HepG2 (cell line): Measurements from ENCODE around the gene FAM219B. TPM values are rescaled to one million over a fixed set of nuclear protein-coding genes. Genes with fewer than 3 reads are reported as not detected.

Experiments used
- CSRNP1 ChIP-seq: sonication (generic); formaldehyde crosslinking; IDR thresholded peaks from 2 replicates; pipeline ENCODE4 v1.8.1; 2023; ENCODE audit warnings: mild to moderate bottlenecking, missing genetic modification reagents
- HDAC1 ChIP-seq: sonication (generic); formaldehyde crosslinking; IDR thresholded peaks from 2 replicates; pipeline ENCODE4 v1.5.1; 2020; ENCODE audit warnings: mild to moderate bottlenecking, missing genetic modification reagents
- KAT2B ChIP-seq: fragments of 150-350 bp; IDR thresholded peaks from 2 replicates; pipeline ENCODE4 v1.6.1; 2014; ENCODE audit warnings: low read depth, low read length, borderline replicate concordance
- KDM2A ChIP-seq: sonication (generic); formaldehyde crosslinking; IDR thresholded peaks from 2 replicates; pipeline ENCODE4 v1.4.0; 2020; ENCODE audit warnings: low read depth, missing genetic modification reagents, borderline replicate concordance
- POLR2AphosphoS5 ChIP-seq: IDR thresholded peaks from 2 replicates; pipeline ENCODE4 v1.6.1; 2012; ENCODE audit warnings: low read depth, low read length
- RBM39 ChIP-seq: fragments of 200-400 bp; formaldehyde crosslinking; IDR thresholded peaks from one replicate; pipeline ENCODE4 v1.6.1; 2018; ENCODE audit warnings: antibody characterized with exemption, mild to moderate bottlenecking, low read depth, low read length; ENCODE audit not compliant: poor library complexity, severe bottlenecking
- SOX6 ChIP-seq, 2 experiments: fragments of 450-650 bp in 1 of 2; sonication (generic) in 1 of 2; formaldehyde crosslinking in 1 of 2; IDR thresholded peaks; 2 replicates each; pipeline versions ENCODE4 v1.4.0 to v1.6.1; 2017 to 2020; ENCODE audit warnings: antibody characterized with exemption in 1 of 2, mild to moderate bottlenecking in 1 of 2, missing genetic modification reagents in 1 of 2
- SP5 ChIP-seq: IDR thresholded peaks from 2 replicates; pipeline ENCODE4 v1.6.1; 2016; ENCODE audit warnings: low read depth, borderline replicate concordance
- TCF12 ChIP-seq, 2 experiments: fragments of 450-650 bp in 1 of 2; sonication (generic) in 1 of 2; formaldehyde crosslinking in 1 of 2; IDR thresholded peaks; 2 replicates each; pipeline versions ENCODE4 v1.6.1 to v1.8.0; 2017 to 2022; ENCODE audit warnings: antibody characterized with exemption in 1 of 2, mild to moderate bottlenecking in 1 of 2, missing genetic modification reagents in 1 of 2, moderate library complexity in 1 of 2
- TFDP1 ChIP-seq: IDR thresholded peaks from 2 replicates; pipeline ENCODE4 v1.6.1; 2016; ENCODE audit warnings: missing compliant biosample characterization, missing genetic modification reagents, borderline replicate concordance
- ZBTB7A ChIP-seq: sonication (generic); formaldehyde crosslinking; IDR thresholded peaks from 2 replicates; pipeline ENCODE4 v1.8.0; 2022; ENCODE audit warnings: mild to moderate bottlenecking, missing genetic modification reagents
- ZHX2 ChIP-seq, 2 experiments: sonication (generic) in 1 of 2; formaldehyde crosslinking in 1 of 2; IDR thresholded peaks; 2 replicates each; pipeline versions ENCODE4 v1.6.1 to v1.9.0; 2014 to 2022; ENCODE audit warnings: antibody characterized with exemption in 1 of 2, borderline replicate concordance in 1 of 2, inconsistent platforms in 1 of 2, low read depth in 1 of 2, missing genetic modification reagents in 1 of 2
- ZNF10 ChIP-seq: sonication (generic); formaldehyde crosslinking; IDR thresholded peaks from 2 replicates; pipeline ENCODE4 v1.4.0; 2020; ENCODE audit warnings: mild to moderate bottlenecking, low read depth, missing genetic modification reagents, borderline replicate concordance
- ZNF263 ChIP-seq: sonication (generic); formaldehyde crosslinking; IDR thresholded peaks from 2 replicates; pipeline ENCODE4 v1.4.0; 2020; ENCODE audit warnings: missing genetic modification reagents
- ZNF44 ChIP-seq: sonication (generic); formaldehyde crosslinking; IDR thresholded peaks from 2 replicates; pipeline ENCODE4 v1.5.1; 2020; ENCODE audit warnings: mild to moderate bottlenecking, missing genetic modification reagents
- ZNF639 ChIP-seq: conservative IDR thresholded peaks from 2 replicates; pipeline ENCODE4 v1.6.1; 2018; ENCODE audit warnings: missing genetic modification reagents
- ZNF83 ChIP-seq: sonication (generic); formaldehyde crosslinking; IDR thresholded peaks from 2 replicates; pipeline ENCODE4 v1.4.0; 2020; ENCODE audit warnings: missing genetic modification reagents, mild to moderate bottlenecking, borderline replicate concordance
- polyA plus RNA-seq, 8 experiments: library from polyadenylated mRNA; depleted of rRNA in 3 of 8; stranded (reverse) in 7 of 8; unstranded in 1 of 8; fragments of >200 nt; fragmentation: Illumina TruSeq in 4 of 8; extraction: Trizol in 4 of 8; gene quantifications; 2 replicates each; pipeline versions ENCODE4 v1.2.1 to v1.2.3, GENCODE V29; 2011 to 2016; ENCODE audit warnings: low read depth in 4 of 8, missing spikeins in 1 of 8, mixed read lengths in 1 of 8; ENCODE audit not compliant: insufficient read depth in 1 of 8
- total RNA-seq, 5 experiments: library from RNA; depleted of rRNA; stranded (reverse); fragments of >200 nt; fragmentation: Illumina TruSeq; extraction: Trizol; gene quantifications; 2 replicates each; pipeline ENCODE4 v1.2.3, GENCODE V29; 2016; ENCODE audit warnings: low read depth in 1 of 5

FAM219B gene
- total and polyA plus RNA-seq, 2 of the 13 experiments (the other 11 are each of a cell fraction or from before 2014, with no cell fraction given): 36.6 to 50.2 TPM

GRCh38 chr15:74906450-74907162 lies at the start of gene FAM219B (continued):
- TF ChIP-seq ZHX2 (IDR thresholded peaks at IDR 0.05; ENCODE audit: low read depth): peak; percentile 25; the same call in 1 of the 2 replicates
- no peak for TF ChIP-seq ZHX2 (CRISPR knock-in tag; IDR thresholded peaks at IDR 0.05; ENCODE audit: borderline replicate concordance)
- peak; percentile 18; the same call in 1 of the 2 replicates for TF ChIP-seq ZNF263 (CRISPR knock-in tag)
- TF ChIP-seq ZNF10 (CRISPR knock-in tag): no peak
- TF ChIP-seq CSRNP1: peak; percentile 65; the same call in 1 of the 2 replicates
- TF ChIP-seq HDAC1 (CRISPR knock-in tag): peak; percentile 23; the same call in 1 of the 2 replicates
- TF ChIP-seq TFDP1 (CRISPR knock-in tag): peak; percentile 43; the same call in 1 of the 2 replicates
- TF ChIP-seq POLR2AphosphoS5: peak; percentile 85
- TF ChIP-seq ZBTB7A (CRISPR knock-in tag): no peak
- TF ChIP-seq ZNF639: peak; percentile 58; the same call in 1 of the 2 replicates
- TF ChIP-seq RBM39: peak; percentile 94
- no peak for TF ChIP-seq TCF12 (IDR thresholded peaks at IDR 0.05)
- TF ChIP-seq TCF12 (CRISPR knock-in tag; IDR thresholded peaks at IDR 0.05): 0 out of 2 replicates have a peak, but pooled peaks have one; percentile 55
- TF ChIP-seq SP5: 0 out of 2 replicates have a peak, but pooled peaks have one; percentile 15
- TF ChIP-seq SOX6 (IDR thresholded peaks at IDR 0.05): no peak
- TF ChIP-seq SOX6 (CRISPR knock-in tag; IDR thresholded peaks at IDR 0.05): 0 out of 2 replicates have a peak, but pooled peaks have one; percentile 16
- TF ChIP-seq ZNF44 (CRISPR knock-in tag): no peak
- TF ChIP-seq KAT2B: no peak
- TF ChIP-seq KDM2A (CRISPR knock-in tag): peak; percentile 90
- no peak for TF ChIP-seq ZNF83 (CRISPR knock-in tag)
